Rectal smooth muscle tissue (tissue), 1 donor: ENCODE results near the gene PLA2G4D.

Experiments used
- H3K27ac ChIP-seq: one replicate; pipeline ENCODE4 v1.7.0; 2013; ENCODE audit warnings: low read depth, low read length, inconsistent platforms
- H3K27me3 ChIP-seq: one replicate; pipeline ENCODE4 v1.7.0; 2013; ENCODE audit warnings: low read length; ENCODE audit not compliant: control insufficient read depth, insufficient read depth
- H3K36me3 ChIP-seq: one replicate; pipeline ENCODE4 v1.7.0; 2013; ENCODE audit warnings: low read length; ENCODE audit not compliant: control insufficient read depth, insufficient read depth
- H3K4me1 ChIP-seq: one replicate; pipeline ENCODE4 v1.7.0; 2013; ENCODE audit warnings: low read length; ENCODE audit not compliant: control insufficient read depth, insufficient read depth
- H3K4me3 ChIP-seq: one replicate; pipeline ENCODE4 v1.7.0; 2013; ENCODE audit warnings: low read length
- H3K9ac ChIP-seq: one replicate; pipeline ENCODE4 v1.7.0; 2013; ENCODE audit warnings: low read length

The PLA2G4D gene

DNA sequence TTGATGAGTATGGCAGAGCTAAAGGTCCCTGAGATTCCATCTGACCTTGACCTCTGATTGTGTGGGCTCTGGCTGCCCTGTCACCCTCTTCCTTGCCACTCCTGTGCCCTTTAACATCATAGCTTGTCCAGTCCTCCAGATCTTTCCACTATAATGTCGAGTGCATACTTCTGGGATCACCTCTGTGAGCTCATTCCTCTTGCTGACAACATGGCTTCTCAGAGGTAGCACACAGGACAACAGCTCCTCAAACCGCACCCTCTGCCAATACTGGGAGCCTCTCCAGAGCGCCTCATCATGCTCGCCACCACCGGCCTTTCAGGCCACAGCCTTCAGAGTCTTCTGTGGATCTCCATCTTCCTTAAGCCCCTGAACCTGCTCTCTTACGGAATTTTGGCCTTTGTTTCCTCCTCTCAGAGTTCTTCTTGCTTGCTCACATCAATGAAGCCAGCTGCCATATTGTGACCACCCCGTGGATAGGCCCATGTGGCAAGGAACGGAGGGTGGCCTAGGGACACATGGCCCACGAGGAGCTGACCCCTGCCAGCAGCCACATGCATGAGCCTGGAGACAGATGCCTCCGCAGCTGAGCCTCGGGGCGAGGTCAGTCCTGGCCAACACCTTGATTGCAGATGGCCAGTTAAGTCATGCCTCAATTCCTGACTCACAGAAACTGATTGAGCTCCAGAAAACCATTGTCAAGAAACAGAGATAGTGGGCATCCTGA, 31.1 kb downstream of the PLA2G4D start:
- H3K36me3 ChIP-seq, result no peaks in the 10 kb centered on the region
- no peak overlapping the region for H3K4me3 ChIP-seq

GRCh38 chr15:42062284-42062806, 32.0 kb downstream of the PLA2G4D start:
- Histone ChIP-seq H3K4me1 (peaks cover under 1% of the 10 kb centered on the region), H3K4me3 (no peak overlapping the region), H3K27ac (no peak overlapping the region), H3K36me3 (no peaks in the 10 kb centered on the region), H3K9ac (no peak overlapping the region), H3K27me3 (no peaks in the 10 kb centered on the region)

More for the DNA sequence above, 31.1 kb downstream of the PLA2G4D start:
- no peaks in the 10 kb centered on the region for H3K4me1 ChIP-seq
- no peak overlapping the region for H3K9ac ChIP-seq
- H3K27me3 ChIP-seq, result no peaks in the 10 kb centered on the region
- no peak overlapping the region for H3K27ac ChIP-seq

DNA sequence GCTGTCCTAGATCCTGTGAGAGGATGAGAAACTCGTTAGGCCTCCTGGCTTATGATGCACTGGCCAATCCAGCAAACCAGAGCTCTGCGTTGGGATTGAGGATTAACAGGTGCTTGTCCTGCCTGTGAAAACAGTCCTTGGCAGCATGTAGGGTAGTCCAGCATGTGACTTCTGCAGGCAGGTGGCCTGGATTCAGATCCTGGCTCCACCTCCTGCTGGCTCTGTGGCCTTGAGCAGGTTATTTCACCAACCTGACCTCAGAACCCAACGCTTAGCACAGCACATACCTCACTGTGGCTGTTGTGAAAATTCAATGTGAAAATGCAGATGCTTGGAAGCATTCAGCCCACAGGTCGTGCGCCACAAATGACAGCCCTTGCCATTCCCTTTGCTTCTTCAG, 33.6 kb downstream of the PLA2G4D start:
- no peaks in the 10 kb centered on the region for H3K36me3 ChIP-seq
- no peak overlapping the region for H3K27ac ChIP-seq
- peaks cover 3% of the 10 kb centered on the region for H3K4me1 ChIP-seq
- H3K9ac ChIP-seq, result no peak overlapping the region
- no peaks in the 10 kb centered on the region for H3K27me3 ChIP-seq
- H3K4me3 ChIP-seq, result no peak overlapping the region

DNA sequence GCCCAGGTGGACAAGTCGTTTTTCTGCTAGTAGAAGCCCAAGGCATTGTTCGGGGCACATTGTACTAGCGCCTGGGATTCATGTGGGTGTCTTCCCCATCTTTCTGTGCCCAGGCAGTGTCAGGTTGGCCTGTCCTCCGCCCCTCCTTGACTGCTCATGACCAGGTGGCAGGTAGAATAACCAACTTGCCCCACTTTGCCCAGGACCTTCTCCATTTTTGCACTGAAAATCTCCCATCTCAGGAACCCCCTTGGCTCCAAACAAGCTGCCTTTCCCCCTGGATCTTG, 33.9 kb downstream of the PLA2G4D start:
- H3K9ac ChIP-seq, result no peak overlapping the region
- H3K4me3 ChIP-seq, result no peak overlapping the region
- H3K27ac ChIP-seq, result no peak overlapping the region
- H3K27me3 ChIP-seq, result no peaks in the 10 kb centered on the region
- no peaks in the 10 kb centered on the region for H3K36me3 ChIP-seq
- H3K4me1 ChIP-seq, result peaks cover 3% of the 10 kb centered on the region

GRCh38 chr15:42059661-42060476, 34.5 kb downstream of the PLA2G4D start:
- H3K9ac ChIP-seq, result no peak overlapping the region
- H3K27me3 ChIP-seq, result no peaks in the 10 kb centered on the region
- no peak overlapping the region for H3K4me3 ChIP-seq
- H3K36me3 ChIP-seq, result no peaks in the 10 kb centered on the region
- H3K27ac ChIP-seq, result no peak overlapping the region
- peaks cover 3% of the 10 kb centered on the region for H3K4me1 ChIP-seq

DNA sequence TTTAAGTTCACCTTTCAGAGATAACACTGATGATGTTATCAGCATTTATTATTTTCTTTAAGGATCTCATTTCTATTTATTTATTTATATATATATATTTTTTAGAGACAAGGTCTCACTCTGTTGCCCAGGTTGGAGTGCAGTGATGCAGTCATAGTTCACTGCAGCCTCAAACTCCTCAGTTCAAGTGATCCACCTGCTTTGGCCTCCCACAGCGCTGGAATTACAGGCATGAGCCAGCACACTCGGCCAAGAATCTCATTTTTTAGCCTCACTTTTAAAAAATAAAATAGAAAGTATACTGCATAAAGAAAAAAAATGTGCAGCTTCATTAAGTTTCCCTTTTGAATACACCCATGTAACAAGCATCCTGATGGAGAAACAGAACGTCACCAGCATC, 35.6 kb downstream of the PLA2G4D start:
- Histone ChIP-seq H3K27me3 (no peaks in the 10 kb centered on the region), H3K36me3 (no peaks in the 10 kb centered on the region), H3K27ac (no peak overlapping the region)

DNA sequence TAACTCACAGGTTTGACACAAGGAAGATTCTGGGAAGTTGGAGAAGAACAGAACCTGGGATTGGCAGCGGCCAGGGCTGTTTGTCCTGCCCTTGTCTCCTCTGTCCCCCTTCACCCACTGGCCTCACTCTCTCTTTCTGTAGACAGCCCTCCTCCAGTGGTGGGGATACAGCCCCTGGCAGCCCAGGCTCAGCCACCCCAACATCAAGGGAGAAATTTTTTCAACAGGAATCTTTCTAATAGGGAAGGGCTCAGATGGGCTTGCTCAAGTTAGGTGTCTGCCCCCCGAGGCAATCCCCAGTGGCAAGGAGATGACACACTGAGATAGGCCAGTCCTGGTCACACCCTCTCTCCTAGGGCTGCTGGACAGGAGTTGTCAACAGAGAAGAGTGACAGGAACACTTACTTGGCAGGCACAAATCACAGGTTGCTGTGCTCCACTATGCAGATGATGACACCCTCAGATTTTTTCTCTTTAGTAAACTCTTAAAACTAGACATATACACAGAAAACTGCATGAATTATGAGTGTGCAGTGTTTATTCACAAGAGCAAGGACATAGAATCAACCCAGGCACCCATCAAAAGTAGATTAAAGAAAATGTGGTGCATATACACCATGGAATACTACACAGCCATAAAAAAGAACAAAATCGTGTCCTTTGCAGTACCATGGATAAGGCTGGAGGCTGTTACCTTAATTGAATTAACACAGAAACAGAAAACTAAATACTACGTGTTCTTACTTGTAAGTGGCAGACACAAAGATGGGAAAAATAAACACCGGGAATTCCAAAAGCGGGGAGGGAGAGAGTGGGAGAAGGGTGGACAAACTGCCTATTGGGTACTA, 36.3 kb downstream of the PLA2G4D start:
- no peak overlapping the region for H3K9ac ChIP-seq
- H3K4me3 ChIP-seq, result no peak overlapping the region
- H3K27me3 ChIP-seq, result no peaks in the 10 kb centered on the region
- H3K27ac ChIP-seq, result no peak overlapping the region
- peaks cover 3% of the 10 kb centered on the region for H3K4me1 ChIP-seq
- H3K36me3 ChIP-seq, result no peaks in the 10 kb centered on the region

More for the DNA sequence above, 35.6 kb downstream of the PLA2G4D start:
- Histone ChIP-seq H3K9ac (no peak overlapping the region), H3K4me3 (no peak overlapping the region), H3K4me1 (peaks cover 3% of the 10 kb centered on the region)

DNA sequence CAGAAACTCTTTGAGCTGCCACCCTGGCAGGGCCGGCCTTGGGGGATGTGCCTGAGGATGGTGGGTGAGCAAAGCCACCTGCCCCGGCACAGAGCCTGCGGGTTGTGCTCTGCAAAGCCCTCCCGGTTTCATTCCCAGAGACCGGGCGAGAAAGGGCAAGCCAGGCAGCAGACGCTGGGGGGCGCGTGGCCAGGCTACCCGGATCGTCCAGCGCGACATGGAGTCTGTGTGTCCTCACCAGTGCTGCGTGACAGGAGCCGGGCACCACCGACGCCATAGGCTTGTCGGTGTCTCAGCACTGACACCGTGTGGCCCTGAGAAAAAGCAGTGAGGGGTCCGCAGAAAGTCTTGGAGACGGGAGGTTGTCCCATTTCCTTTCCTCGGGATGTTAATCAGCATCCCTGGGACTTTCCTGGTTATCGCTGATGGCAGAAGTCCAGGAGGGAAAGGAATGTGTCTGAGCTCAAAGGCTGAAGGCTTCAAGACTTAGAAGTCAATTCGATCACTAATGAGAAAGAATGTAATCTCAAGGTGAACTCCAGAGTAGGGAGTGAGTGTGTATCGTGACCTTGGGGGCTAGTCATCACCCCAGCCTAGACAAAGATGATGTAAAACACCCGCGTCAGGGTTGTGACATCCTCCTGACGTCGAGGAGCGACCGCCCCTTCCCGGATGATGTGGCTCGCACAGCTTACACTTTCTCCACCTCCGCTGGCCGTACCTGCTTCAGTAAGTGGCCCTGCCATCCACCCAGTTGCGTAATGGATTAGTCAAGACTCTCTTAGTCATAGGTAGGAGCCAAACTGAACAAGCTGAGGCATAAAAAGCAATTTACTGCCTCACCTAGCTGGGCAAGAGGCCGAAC, 37.2 kb downstream of the PLA2G4D start:
- Histone ChIP-seq H3K4me1 (peaks cover 3% of the 10 kb centered on the region), H3K4me3 (peak overlapping the region; percentile 58), H3K27ac (no peak overlapping the region), H3K27me3 (no peaks in the 10 kb centered on the region), H3K9ac (no peak overlapping the region), H3K36me3 (no peaks in the 10 kb centered on the region)

- H3K27me3 ChIP-seq, result peaks cover 2% of the 10 kb centered on the region
- peaks cover 3% of the 10 kb centered on the region for H3K4me1 ChIP-seq
- H3K9ac ChIP-seq, result no peak overlapping the region
- H3K27ac ChIP-seq, result no peak overlapping the region
- no peak overlapping the region for H3K4me3 ChIP-seq
- no peaks in the 10 kb centered on the region for H3K36me3 ChIP-seq
These were observed 40.4 kb downstream of the PLA2G4D start for GRCh38 chr15:42053914-42054313.

GRCh38 chr15:42053010-42053409, 41.4 kb downstream of the PLA2G4D start:
- Histone ChIP-seq H3K4me3 (no peak overlapping the region), H3K27ac (no peak overlapping the region), H3K36me3 (no peaks in the 10 kb centered on the region), H3K9ac (no peak overlapping the region), H3K4me1 (peaks cover 3% of the 10 kb centered on the region), H3K27me3 (peaks cover 2% of the 10 kb centered on the region)

DNA sequence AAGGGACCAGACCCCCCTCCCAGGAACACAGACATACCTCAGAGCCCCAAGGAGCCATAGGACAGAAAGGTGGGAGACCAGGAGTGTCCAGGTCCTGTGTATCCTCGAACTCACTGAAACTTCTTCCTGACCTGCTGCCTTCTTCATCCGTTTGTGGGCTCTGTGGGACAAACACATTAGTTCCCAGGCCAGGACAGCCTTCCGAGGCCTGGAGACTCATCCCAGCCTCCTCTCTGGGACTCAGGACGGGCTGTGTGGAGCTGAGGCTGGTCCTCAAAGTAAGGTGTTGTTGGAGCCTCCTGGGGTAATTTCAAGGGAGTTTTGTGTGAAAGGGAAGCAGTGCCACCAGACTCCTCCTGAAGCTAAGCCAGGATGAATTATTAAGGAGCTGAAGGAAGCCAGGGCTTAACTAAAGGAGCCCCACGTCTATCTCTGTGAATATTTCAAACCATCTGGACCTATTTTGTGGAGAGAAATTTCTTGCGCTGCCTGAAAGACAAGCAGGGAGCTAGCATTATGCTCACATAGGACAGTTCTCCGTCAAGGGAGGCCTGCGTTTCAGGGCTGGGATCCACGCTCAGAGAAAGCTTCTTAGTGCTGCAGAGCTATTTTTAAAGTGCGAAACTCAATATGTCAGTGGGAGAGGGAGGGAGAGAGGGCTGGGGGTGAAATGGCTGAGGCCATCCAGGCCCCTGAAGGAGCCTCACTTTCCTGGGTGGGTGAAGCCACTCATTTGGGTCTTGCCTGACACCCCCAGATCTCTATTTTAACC, 43.7 kb downstream of the PLA2G4D start:
- Histone ChIP-seq H3K36me3 (no peaks in the 10 kb centered on the region), H3K4me3 (no peak overlapping the region), H3K9ac (no peak overlapping the region), H3K27me3 (peaks cover 2% of the 10 kb centered on the region), H3K4me1 (no peaks in the 10 kb centered on the region), H3K27ac (no peak overlapping the region)
